Measurements from ENCODE around the gene HPCA.
A peak's percentile ranks its signal among the peaks of the same experiment; 100 is the strongest.

- TF ChIP-seq CTCF (conservative IDR thresholded peaks at IDR 0.05; ENCODE audit: low read depth, low read length) (peak; percentile 91), SMC3 (IDR thresholded peaks at IDR 0.05; ENCODE audit: low read depth, low read length) (peak; percentile 40)
Measured at GRCh38 chr1:32886004-32886827, at the start of gene HPCA.

Measured in IMR-90 (cell line).